GM12875 (cell line): Measurements from ENCODE around the gene PLCH2.

ENCODE experiments used
- H3K4me3 ChIP-seq: one replicate; pipeline ENCODE4 v1.5.1; 2011; ENCODE audit warnings: low read depth, low read length, control low read depth
- TF ChIP-seq, protein P1 (sequence below): IDR thresholded peaks from 2 replicates; pipeline ENCODE4 v1.5.1; 2011; ENCODE audit warnings: low read depth, mild to moderate bottlenecking, control low read depth, inconsistent platforms, low read length, moderate library complexity, borderline replicate concordance; ENCODE audit not compliant: insufficient read depth

PLCH2 gene

GRCh38 chr1:2430592-2430973 lies 45.5 kb upstream of the PLCH2 start:
- no peak overlapping the region for H3K4me3 ChIP-seq
- TF ChIP-seq, protein P1, sequence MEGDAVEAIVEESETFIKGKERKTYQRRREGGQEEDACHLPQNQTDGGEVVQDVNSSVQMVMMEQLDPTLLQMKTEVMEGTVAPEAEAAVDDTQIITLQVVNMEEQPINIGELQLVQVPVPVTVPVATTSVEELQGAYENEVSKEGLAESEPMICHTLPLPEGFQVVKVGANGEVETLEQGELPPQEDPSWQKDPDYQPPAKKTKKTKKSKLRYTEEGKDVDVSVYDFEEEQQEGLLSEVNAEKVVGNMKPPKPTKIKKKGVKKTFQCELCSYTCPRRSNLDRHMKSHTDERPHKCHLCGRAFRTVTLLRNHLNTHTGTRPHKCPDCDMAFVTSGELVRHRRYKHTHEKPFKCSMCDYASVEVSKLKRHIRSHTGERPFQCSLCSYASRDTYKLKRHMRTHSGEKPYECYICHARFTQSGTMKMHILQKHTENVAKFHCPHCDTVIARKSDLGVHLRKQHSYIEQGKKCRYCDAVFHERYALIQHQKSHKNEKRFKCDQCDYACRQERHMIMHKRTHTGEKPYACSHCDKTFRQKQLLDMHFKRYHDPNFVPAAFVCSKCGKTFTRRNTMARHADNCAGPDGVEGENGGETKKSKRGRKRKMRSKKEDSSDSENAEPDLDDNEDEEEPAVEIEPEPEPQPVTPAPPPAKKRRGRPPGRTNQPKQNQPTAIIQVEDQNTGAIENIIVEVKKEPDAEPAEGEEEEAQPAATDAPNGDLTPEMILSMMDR = no peak

GRCh38 chr1:2431103-2431502 lies 45.0 kb upstream of the PLCH2 start:
- H3K4me3 ChIP-seq = no peak overlapping the region
- TF ChIP-seq, protein P1 = no peak

DNA sequence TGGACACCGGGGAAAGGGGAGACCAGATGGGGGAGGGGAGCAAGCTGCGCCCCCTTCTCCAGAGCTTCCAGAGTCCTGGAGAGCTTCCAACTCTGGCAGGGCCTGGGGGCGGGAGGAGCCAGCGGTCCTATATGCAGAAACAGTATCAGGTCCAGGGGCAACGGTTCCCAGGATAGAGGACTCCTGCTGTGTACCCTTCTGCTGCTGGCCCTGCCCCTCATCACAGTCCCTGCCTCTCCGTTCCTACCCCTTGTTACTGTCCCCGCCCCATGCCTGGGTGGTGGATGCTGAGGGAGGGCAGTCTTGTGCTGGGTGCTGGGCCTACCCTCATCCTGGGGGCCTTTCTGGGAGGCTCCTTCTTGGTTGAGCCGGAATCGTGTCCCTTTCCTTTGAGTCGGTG lies 44.6 kb upstream of the PLCH2 start:
- H3K4me3 ChIP-seq = no peak overlapping the region
- TF ChIP-seq, protein P1 = no peak

GRCh38 chr1:2432441-2432844 lies 43.6 kb upstream of the PLCH2 start:
- TF ChIP-seq, protein P1 = no peak
- no peak overlapping the region for H3K4me3 ChIP-seq

GRCh38 chr1:2433196-2433595 lies 42.9 kb upstream of the PLCH2 start:
- H3K4me3 ChIP-seq = no peak overlapping the region
- TF ChIP-seq, protein P1 = no peak

DNA sequence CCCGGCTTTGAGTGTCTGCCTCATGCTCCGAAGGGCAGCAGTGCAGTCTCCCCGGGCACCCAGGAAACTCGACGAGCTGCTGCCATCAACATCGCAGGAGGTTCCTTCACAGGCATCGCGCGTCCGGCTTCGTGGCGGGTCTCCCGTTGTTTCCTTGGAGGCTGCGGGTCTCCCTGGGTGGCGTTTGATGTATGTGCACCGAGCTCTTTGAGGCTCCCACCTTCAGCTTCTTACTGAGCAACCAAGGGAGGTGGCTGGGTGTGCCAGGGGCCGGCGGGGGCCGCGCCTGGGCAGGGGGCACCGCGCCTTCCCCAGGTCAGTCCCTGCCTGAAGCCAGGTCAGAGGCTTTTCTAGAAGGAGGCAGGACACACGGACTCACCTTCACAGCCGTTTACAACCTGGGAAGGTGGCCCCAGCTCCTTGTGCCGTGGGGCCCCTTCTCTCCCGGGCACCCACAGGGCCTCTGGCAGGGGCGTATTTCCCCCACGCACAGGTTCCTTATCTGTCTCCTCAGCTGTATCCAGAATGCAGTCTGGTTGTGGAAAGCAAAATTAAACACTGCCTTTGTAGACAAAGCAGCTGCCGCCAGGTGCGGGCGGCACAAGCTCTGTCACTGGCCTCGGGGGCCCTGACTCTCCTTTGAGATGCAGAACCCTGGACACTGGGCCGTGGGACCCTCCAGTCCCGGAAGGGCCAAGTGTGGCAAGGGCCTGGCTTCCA lies 42.0 kb upstream of the PLCH2 start:
- TF ChIP-seq, protein P1 = no peak
- no peak overlapping the region for H3K4me3 ChIP-seq

DNA sequence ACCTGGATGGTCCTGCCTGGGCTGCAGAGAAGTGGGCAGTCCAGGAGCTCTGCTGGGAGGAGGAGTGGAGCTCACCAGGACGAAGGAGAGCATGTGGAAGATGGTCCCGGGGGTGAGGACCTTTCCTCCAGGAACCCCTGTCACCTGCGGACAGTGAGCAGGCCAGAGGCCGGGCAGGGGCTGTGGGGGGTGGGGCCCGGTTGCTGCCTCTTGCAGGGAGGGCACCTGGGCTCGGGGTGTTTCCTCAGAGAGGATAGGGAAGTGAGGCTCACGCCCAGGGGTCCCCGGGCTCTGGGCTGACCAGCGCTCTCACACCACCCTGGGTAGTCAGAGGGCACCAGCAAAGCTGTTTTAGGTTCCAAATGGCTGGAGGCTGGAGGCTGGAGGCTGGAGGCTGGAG lies 41.0 kb upstream of the PLCH2 start:
- H3K4me3 ChIP-seq = no peak overlapping the region
- TF ChIP-seq, protein P1 = no peak
